Small intestine (tissue), 7 donors: ENCODE data around the gene OR10A5. TPM values are rescaled to one million over a fixed set of nuclear protein-coding genes. Genes with fewer than 3 reads are reported as not detected.
"Not testable (repeated sequence)": the region's sequence is repeated elsewhere in the genome, so short reads cannot be mapped to it uniquely, and the experiment has no call there.

Source experiments
- DNase-seq, 2 donors: peaks; one replicate each; pipeline versions ENCODE4 v3.0.0 to v3.0.0-alpha.2; 2013
- FAIRE-seq: peaks from 2 replicates; lab custom pipeline; 2012; peaks lifted over from hg19 to GRCh38; lab: Jason Lieb, UNC
- H3K27ac ChIP-seq, 3 donors: one replicate each; pipeline ENCODE4 v1.5.1; 2013; ENCODE audit warnings: low read length in 2 of 3, mild to moderate bottlenecking in 2 of 3, control low read depth in 1 of 3, inconsistent platforms in 1 of 3, low read depth in 1 of 3, moderate library complexity in 1 of 3
- H3K27me3 ChIP-seq, 3 donors: one replicate each; pipeline ENCODE4 v1.6.1; 2013; ENCODE audit warnings: low read length in 3 of 3, inconsistent platforms in 1 of 3; ENCODE audit not compliant: control insufficient read depth in 3 of 3, insufficient read depth in 3 of 3
- H3K36me3 ChIP-seq, 3 donors: one replicate each; pipeline ENCODE4 v1.6.1; 2013; ENCODE audit warnings: low read length in 3 of 3, inconsistent platforms in 1 of 3, low read depth in 1 of 3, mild to moderate bottlenecking in 1 of 3, moderate library complexity in 1 of 3; ENCODE audit not compliant: control insufficient read depth in 3 of 3, insufficient read depth in 2 of 3
- H3K4me1 ChIP-seq, 3 donors: one replicate each; pipeline ENCODE4 v1.6.1; 2013; ENCODE audit warnings: low read length in 2 of 3, inconsistent platforms in 1 of 3, low read depth in 1 of 3, mild to moderate bottlenecking in 1 of 3, moderate library complexity in 1 of 3; ENCODE audit not compliant: control insufficient read depth in 3 of 3, insufficient read depth in 2 of 3
- H3K4me3 ChIP-seq, 3 donors: one replicate each; pipeline ENCODE4 v1.5.1; 2013; ENCODE audit warnings: low read length in 3 of 3, control low read depth in 1 of 3, inconsistent platforms in 1 of 3, low read depth in 1 of 3, mild to moderate bottlenecking in 1 of 3, moderate library complexity in 1 of 3
- H3K9me3 ChIP-seq, 2 donors: one replicate each; pipeline ENCODE4 v1.6.1; 2013; ENCODE audit warnings: low read depth in 1 of 2, low read length in 1 of 2; ENCODE audit not compliant: control insufficient read depth in 2 of 2, insufficient read depth in 1 of 2
- WGBS, 3 donors: extraction: QIAGEN DNeasy Blood & Tissue Kit; methylation state at CpG; one replicate each; pipeline ENCODE4 v1.1.7; 2013; 5-methylcytosine and 5-hydroxymethylcytosine counted together
- polyA plus RNA-seq, 4 donors: library from polyadenylated mRNA; stranded (reverse) in 3 of 4; unstranded in 1 of 4; fragments of 200-250 nt in 3 of 4; fragments of 120-200 nt in 1 of 4; gene quantifications; one replicate each; pipeline versions ENCODE4 v1.2.1 to v1.2.3, GENCODE V29; 2013
- donor health status: healthy with polysubstance abuse.
- donor health status: control.
- donor health status: control.
- donor health status: Bipolar disorder and iron deficiency.
- donor health status: healthy.

The OR10A5 gene
- polyA plus RNA-seq, 4 donors: not detected

DNA sequence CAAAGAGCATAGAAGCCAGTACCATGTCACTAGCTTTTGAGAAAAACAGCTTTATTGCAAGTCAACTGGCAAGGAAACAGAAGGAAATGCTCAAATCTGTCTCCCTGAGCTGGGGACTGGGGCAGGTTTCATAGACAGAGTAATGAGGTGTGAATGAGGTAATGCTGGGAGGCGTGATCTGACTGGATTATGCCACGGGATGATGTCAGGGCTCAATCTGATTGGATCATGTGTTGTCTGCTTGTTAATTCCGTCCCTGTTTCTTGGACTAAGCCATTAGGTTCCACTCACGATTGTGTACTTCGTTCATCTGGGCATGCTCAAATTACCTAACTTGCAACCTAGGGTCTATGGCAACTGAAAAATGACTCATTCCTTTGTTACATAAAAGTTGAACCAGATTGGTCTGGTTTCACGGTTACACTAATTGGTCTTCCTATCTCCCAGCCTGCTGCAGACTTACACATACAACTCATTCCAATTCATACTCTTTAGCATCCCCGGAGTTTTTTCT lies 20.2 kb upstream of the OR10A5 start:
- no peak for DNase-seq
- no peaks in the 10 kb centered on the region for H3K9me3 ChIP-seq
- WGBS, 3 donors: 65 to 81% (median 70%) methylated on average over 7 of the region's 7 CpGs
- no peak overlapping the region for H3K4me3 ChIP-seq
- no peaks in the 10 kb centered on the region for H3K4me1 ChIP-seq
- FAIRE-seq: no peak
- H3K27ac ChIP-seq: no peak overlapping the region
- no peaks in the 10 kb centered on the region for H3K27me3 ChIP-seq
- H3K36me3 ChIP-seq: no peaks in the 10 kb centered on the region

DNA sequence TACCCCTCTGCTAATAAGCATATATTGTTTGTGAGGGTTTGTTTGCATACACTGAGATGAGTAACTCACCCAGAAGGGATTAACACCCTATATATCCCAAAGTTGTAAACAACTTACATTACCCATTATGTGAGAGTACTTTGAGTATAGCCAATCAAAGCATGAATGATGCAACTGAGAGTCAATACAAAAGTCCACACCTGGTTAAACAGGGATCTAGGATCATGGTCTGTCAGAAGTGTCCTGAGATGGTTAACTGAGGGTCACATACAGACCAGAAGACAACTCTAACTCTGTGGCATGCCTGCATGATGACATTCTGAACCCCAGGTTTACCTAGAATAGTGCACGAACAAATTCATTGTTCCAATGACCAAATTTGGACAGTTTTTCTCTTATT lies 17.4 kb upstream of the OR10A5 start:
- FAIRE-seq (no peak), DNase-seq (no peak)
- no peak overlapping the region for H3K4me3 ChIP-seq
- WGBS, 3 donors: 80 to 91% (median 83%) methylated on average over 1 of the region's 1 CpG
- H3K27ac ChIP-seq: no peak overlapping the region
- no peaks in the 10 kb centered on the region for H3K9me3 ChIP-seq
- H3K36me3 ChIP-seq: no peaks in the 10 kb centered on the region
- H3K4me1 ChIP-seq: no peaks in the 10 kb centered on the region
- no peaks in the 10 kb centered on the region for H3K27me3 ChIP-seq

DNA sequence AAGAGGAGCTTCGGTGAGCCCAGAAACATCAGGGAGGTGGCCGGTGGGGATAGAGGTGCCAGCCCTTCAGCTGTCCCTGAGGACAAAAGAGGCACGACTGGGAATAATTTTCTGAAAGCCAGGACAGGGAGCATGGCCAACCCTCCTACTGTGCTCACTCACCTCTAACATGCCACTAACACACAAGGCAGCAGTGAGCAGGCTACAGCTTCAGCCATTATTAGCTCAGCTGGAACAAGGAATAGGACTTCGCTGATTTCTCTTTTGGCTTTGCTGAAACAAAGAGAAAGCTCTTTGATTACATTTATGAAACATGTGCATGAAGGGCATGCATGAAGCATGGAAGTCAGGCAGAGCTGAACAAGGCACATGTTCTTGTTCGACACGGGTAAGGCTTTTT lies 12.1 kb upstream of the OR10A5 start:
- FAIRE-seq (no peak), DNase-seq (no peak)
- H3K9me3 ChIP-seq: no peaks in the 10 kb centered on the region
- H3K27ac ChIP-seq: no peak overlapping the region
- H3K27me3 ChIP-seq: no peaks in the 10 kb centered on the region
- H3K4me1 ChIP-seq: no peaks in the 10 kb centered on the region
- 75 to 85% (median 80%) methylated on average over 6 of the region's 6 CpGs for WGBS, 3 donors
- no peaks in the 10 kb centered on the region for H3K36me3 ChIP-seq
- H3K4me3 ChIP-seq: no peak overlapping the region

DNA sequence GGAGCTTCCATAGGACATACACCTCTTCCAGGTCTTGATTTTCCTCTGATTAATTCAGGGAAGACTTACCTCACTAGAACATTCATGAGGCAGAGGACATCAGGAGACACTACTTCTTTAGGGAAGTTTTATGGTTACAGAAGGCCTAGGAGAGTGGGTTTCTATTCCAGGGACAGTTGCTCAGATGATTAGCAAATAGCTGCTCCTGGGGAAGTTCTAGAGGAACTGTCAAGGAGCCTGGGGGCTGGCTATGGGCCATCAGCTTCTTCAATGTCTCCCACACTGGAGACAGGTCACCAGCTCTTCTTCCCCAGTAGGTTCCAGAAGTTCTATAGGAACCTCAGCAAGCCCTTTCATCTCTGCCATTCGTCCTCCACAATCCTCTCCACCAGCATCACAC lies 11.5 kb upstream of the OR10A5 start:
- DNase-seq (no peak), FAIRE-seq (no peak)
- Histone ChIP-seq H3K4me1 (no peaks in the 10 kb centered on the region), H3K9me3 (no peaks in the 10 kb centered on the region), H3K27me3 (no peaks in the 10 kb centered on the region), H3K36me3 (no peaks in the 10 kb centered on the region), H3K4me3 (no peak overlapping the region), H3K27ac (no peak overlapping the region)
- WGBS, 3 donors: 41 to 76% (median 42%) methylated on average over 1 of the region's 1 CpG

DNA sequence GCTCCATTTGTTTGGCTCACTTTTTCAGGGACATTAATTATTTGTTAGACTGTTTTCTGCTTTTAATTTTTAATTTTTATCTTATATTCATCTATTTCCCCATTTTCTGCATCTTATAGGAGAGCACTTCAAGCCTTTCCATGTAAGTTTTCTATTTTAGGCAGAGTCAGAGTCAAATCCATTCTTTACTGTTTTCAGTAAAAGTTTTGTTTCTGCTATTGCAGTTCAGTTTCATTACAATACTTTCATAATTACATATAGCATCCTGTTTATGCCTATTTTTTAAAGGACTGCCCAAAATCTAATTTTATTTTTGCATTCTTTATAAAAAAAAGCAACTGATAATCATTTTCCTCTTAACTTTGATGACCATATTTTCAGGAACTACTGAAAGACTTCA lies 3.8 kb upstream of the OR10A5 start:
- H3K27me3 ChIP-seq: no peaks in the 10 kb centered on the region
- no peak overlapping the region for H3K4me3 ChIP-seq
- H3K36me3 ChIP-seq: no peaks in the 10 kb centered on the region
- FAIRE-seq (no peak), DNase-seq (no peak)
- no peaks in the 10 kb centered on the region for H3K4me1 ChIP-seq
- H3K9me3 ChIP-seq: no peaks in the 10 kb centered on the region
- H3K27ac ChIP-seq: no peak overlapping the region

DNA sequence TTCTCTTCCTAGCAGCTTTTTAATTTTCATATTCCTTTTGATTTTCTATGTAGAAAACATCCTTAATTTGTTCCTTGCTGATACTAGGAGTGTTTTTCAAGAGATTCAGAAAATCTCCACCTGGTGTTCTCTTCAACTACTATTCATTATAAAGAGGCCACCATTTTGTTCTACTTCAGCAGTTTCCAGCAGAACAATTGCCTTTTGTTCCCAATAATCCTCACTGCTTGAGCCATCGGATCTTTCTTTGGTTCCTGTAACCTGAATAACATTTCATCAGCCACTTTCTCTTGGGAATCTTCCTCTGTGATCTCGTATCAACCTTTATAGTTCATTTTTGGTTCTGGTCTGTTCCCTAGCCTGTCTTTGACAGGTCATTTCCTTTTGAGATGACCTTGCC lies 1.8 kb upstream of the OR10A5 start:
- FAIRE-seq (no peak), DNase-seq (no peak)
- 57 to 65% (median 57%) methylated on average over 2 of the region's 2 CpGs for WGBS, 3 donors
- no peak overlapping the region for H3K4me3 ChIP-seq
- H3K27ac ChIP-seq: no peak overlapping the region
- H3K4me1 ChIP-seq: no peaks in the 10 kb centered on the region
- H3K36me3 ChIP-seq: no peaks in the 10 kb centered on the region
- no peaks in the 10 kb centered on the region for H3K9me3 ChIP-seq
- no peaks in the 10 kb centered on the region for H3K27me3 ChIP-seq

DNA sequence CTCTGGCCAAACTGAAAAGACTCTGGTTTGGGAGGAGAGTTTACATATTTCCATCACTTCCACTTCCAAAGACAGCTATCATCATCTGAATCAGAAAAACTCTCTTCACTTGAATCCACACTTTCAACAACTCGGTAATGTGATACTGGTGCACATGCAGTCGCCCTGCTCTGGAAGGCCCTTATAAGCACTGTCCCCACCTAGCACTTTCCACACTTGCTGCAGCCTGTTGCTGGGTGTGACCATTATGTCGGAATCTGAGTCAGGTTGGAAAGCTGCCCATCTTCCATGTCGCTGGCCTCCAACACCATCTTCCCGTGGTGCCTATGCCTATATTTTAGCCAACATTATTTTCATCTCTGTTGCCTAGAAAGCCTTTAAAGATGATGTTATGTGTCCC lies 1.1 kb upstream of the OR10A5 start:
- Histone ChIP-seq H3K27ac (no peak overlapping the region), H3K36me3 (no peaks in the 10 kb centered on the region), H3K4me1 (no peaks in the 10 kb centered on the region), H3K4me3 (no peak overlapping the region), H3K9me3 (no peaks in the 10 kb centered on the region), H3K27me3 (no peaks in the 10 kb centered on the region)
- DNase-seq: no peak
- 91 to 92% (median 91%) methylated on average over 5 of the region's 5 CpGs for WGBS, 3 donors
- FAIRE-seq: no peak

DNA sequence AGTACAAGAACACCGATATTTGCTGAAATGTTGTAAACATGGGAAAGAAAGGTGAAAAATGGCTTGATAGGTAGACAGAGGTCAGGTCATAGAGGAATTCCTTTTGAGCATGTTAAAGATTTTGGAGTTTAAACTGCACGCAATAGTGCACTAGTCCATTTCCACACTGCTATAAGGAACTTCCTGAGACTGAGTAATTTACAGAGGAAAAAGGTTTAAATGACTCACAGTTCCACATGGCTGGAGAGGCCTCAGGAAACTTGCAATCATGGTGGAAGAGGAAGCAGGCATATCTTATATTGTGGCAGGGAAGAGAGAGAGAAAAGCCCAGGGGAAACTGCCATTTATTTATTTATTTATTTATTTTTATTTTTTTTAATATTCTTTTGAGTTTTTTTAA lies 5.0 kb downstream of the OR10A5 start:
- no peaks in the 10 kb centered on the region for H3K27me3 ChIP-seq
- no peaks in the 10 kb centered on the region for H3K4me1 ChIP-seq
- H3K4me3 ChIP-seq: no peak overlapping the region
- DNase-seq (no peak), FAIRE-seq (no peak)
- WGBS, 3 donors: 60 to 86% (median 85%) methylated on average over 2 of the region's 2 CpGs
- no peak overlapping the region for H3K27ac ChIP-seq
- H3K9me3 ChIP-seq: peaks cover 0 to 4% of the 10 kb centered on the region in 2 donors
- H3K36me3 ChIP-seq: no peaks in the 10 kb centered on the region

DNA sequence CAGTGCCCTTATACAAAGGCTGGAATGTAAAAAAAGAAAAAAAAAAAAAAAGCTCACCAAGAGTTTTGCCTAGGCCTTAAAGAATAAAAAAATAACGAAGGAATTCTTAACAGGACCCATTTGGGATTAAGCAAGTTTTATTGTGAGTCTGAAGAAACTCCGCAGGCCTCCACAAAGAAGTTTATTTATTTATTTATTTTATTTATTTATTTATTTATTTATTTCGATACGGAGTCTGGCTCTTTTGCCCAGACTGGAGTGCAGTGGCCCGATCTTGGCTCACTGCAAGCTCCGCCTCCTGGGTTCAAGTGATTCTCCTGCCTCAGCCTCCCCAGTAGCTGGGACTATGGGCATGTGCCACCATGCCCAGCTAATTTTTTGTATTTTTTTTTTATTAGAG lies 9.3 kb downstream of the OR10A5 start:
- not testable (repeated sequence) for H3K27ac ChIP-seq, H3K36me3 ChIP-seq, H3K9me3 ChIP-seq, FAIRE-seq, H3K27me3 ChIP-seq, H3K4me3 ChIP-seq, H3K4me1 ChIP-seq, DNase-seq
- WGBS, 3 donors: 90 to 95% (median 93%) methylated on average over 6 of the region's 6 CpGs
